GM21717 (cell line): ENCODE data around the gene ARHGAP44.

ENCODE experiments used
- ATAC-seq: cut with Tn5 transposase; IDR thresholded peaks from one replicate; pipeline ENCODE4 v1.9.1; 2021; ENCODE audit warnings: mild to moderate bottlenecking, moderate library complexity; ENCODE audit not compliant: unreplicated experiment

The ARHGAP44 gene

GRCh38 chr17:12887088-12887487 lies 97.8 kb downstream of the ARHGAP44 start:
- ATAC-seq: no peak

- ATAC-seq: no peak
Observed at GRCh38 chr17:12896180-12896785, 107.0 kb downstream of the ARHGAP44 start.

- ATAC-seq: no peak
Observed at GRCh38 chr17:12898110-12898509, 108.8 kb downstream of the ARHGAP44 start.

GRCh38 chr17:12899604-12900003 lies 110.3 kb downstream of the ARHGAP44 start:
- ATAC-seq: no peak

- ATAC-seq: no peak
Observed at GRCh38 chr17:12900474-12900873, 111.2 kb downstream of the ARHGAP44 start.

- no peak for ATAC-seq
Observed at GRCh38 chr17:12902046-12902445, 112.7 kb downstream of the ARHGAP44 start.

GRCh38 chr17:12907477-12907876 lies 118.2 kb downstream of the ARHGAP44 start:
- no peak for ATAC-seq

GRCh38 chr17:12909046-12909445 lies 119.7 kb downstream of the ARHGAP44 start:
- ATAC-seq: no peak

GRCh38 chr17:12909511-12909910 lies 120.2 kb downstream of the ARHGAP44 start:
- no peak for ATAC-seq

- ATAC-seq: no peak
Observed at GRCh38 chr17:12911239-12911638, 121.9 kb downstream of the ARHGAP44 start.

GRCh38 chr17:12917399-12917798 lies 128.1 kb downstream of the ARHGAP44 start:
- ATAC-seq: no peak

- no peak for ATAC-seq
Observed at GRCh38 chr17:12918142-12918541, 128.8 kb downstream of the ARHGAP44 start.

- ATAC-seq: no peak
Observed at GRCh38 chr17:12922120-12922519, 132.8 kb downstream of the ARHGAP44 start.

GRCh38 chr17:12924614-12925013 lies 135.3 kb downstream of the ARHGAP44 start:
- no peak for ATAC-seq

- no peak for ATAC-seq
Observed at GRCh38 chr17:12927001-12927400, 137.7 kb downstream of the ARHGAP44 start.

GRCh38 chr17:12927541-12928425 lies 138.5 kb downstream of the ARHGAP44 start:
- no peak for ATAC-seq

- no peak for ATAC-seq
Observed at GRCh38 chr17:12928736-12929135, 139.4 kb downstream of the ARHGAP44 start.

- no peak for ATAC-seq
Observed at GRCh38 chr17:12936501-12936900, 147.2 kb downstream of the ARHGAP44 start.

GRCh38 chr17:12940699-12941098 lies 151.4 kb downstream of the ARHGAP44 start:
- no peak for ATAC-seq

- no peak for ATAC-seq
Observed at GRCh38 chr17:12947047-12947446, 157.7 kb downstream of the ARHGAP44 start.

GRCh38 chr17:12952012-12952411 lies 162.7 kb downstream of the ARHGAP44 start:
- no peak for ATAC-seq

- ATAC-seq: no peak
Observed at GRCh38 chr17:12953156-12953555, 163.9 kb downstream of the ARHGAP44 start.
